ENCODE results near the gene RMRP. TPM values are rescaled to one million over a fixed set of nuclear protein-coding genes. Genes with fewer than 3 reads are reported as not detected.
"Not testable (repeated sequence)": the region's sequence is repeated elsewhere in the genome, so short reads cannot be mapped to it uniquely, and the experiment has no call there.

Gene RMRP
- total RNA-seq, 1 experiment from 2014 or later, result 6,436 TPM

GRCh38 chr9:35628389-35628991, 29.3 kb downstream of the RMRP start:
- DNase-seq (ENCODE audit: low read depth), result no peak
- in situ Hi-C loops (cut with HindIII; ENCODE audit: low pct_unique_long_range_greater_than_20kb, low sequenced_read_pairs), result no loop called here

GRCh38 chr9:35627575-35627974, 30.2 kb downstream of the RMRP start:
- in situ Hi-C loops (cut with HindIII; ENCODE audit: low pct_unique_long_range_greater_than_20kb, low sequenced_read_pairs), result no loop called here

GRCh38 chr9:35619800-35620158, 38.0 kb downstream of the RMRP start:
- in situ Hi-C loops (cut with HindIII; ENCODE audit: low pct_unique_long_range_greater_than_20kb, low sequenced_read_pairs), result no loop called here
- no peak for DNase-seq (ENCODE audit: low read depth)

More at GRCh38 chr9:35627575-35627974, 30.2 kb downstream of the RMRP start:
- DNase-seq (ENCODE audit: low read depth), result no peak

- DNase-seq (ENCODE audit: low read depth), result no peak
- in situ Hi-C loops (cut with HindIII; ENCODE audit: low pct_unique_long_range_greater_than_20kb, low sequenced_read_pairs), result no loop called here
These were observed 38.7 kb downstream of the RMRP start for GRCh38 chr9:35618854-35619799.

- no peak for DNase-seq (ENCODE audit: low read depth)
- in situ Hi-C loops (cut with HindIII; ENCODE audit: low pct_unique_long_range_greater_than_20kb, low sequenced_read_pairs), result no loop called here
These were observed 39.5 kb downstream of the RMRP start, which contains the start of gene CD72 for GRCh38 chr9:35618325-35618727. CD72 (minus strand) TSS chr9:35618413; CDS start chr9:35618303, 110 bp downstream.

- no peak for DNase-seq (ENCODE audit: low read depth)
- in situ Hi-C loops (cut with HindIII; ENCODE audit: low pct_unique_long_range_greater_than_20kb, low sequenced_read_pairs), result no loop called here
These were observed 40.3 kb downstream of the RMRP start for GRCh38 chr9:35617548-35617947.

- no peak for DNase-seq (ENCODE audit: low read depth)
- in situ Hi-C loops (cut with HindIII; ENCODE audit: low pct_unique_long_range_greater_than_20kb, low sequenced_read_pairs), result no loop called here
These were observed 40.9 kb downstream of the RMRP start for GRCh38 chr9:35616681-35617459.

GRCh38 chr9:35615981-35616680, 41.7 kb downstream of the RMRP start:
- in situ Hi-C loops (cut with HindIII; ENCODE audit: low pct_unique_long_range_greater_than_20kb, low sequenced_read_pairs), result no loop called here

GRCh38 chr9:35612843-35613242, 45.0 kb downstream of the RMRP start:
- in situ Hi-C loops (cut with HindIII; ENCODE audit: low pct_unique_long_range_greater_than_20kb, low sequenced_read_pairs), result no loop called here
- no peak for DNase-seq (ENCODE audit: low read depth)

More at GRCh38 chr9:35615981-35616680, 41.7 kb downstream of the RMRP start:
- DNase-seq (ENCODE audit: low read depth), result no peak

- in situ Hi-C loops (cut with HindIII; ENCODE audit: low pct_unique_long_range_greater_than_20kb, low sequenced_read_pairs); DNase-seq (ENCODE audit: low read depth): not testable (repeated sequence)
These were observed 45.8 kb downstream of the RMRP start for GRCh38 chr9:35612066-35612465.

GRCh38 chr9:35611230-35611797, 46.5 kb downstream of the RMRP start:
- in situ Hi-C loops (cut with HindIII; ENCODE audit: low pct_unique_long_range_greater_than_20kb, low sequenced_read_pairs), result no loop called here

GRCh38 chr9:35609820-35610163, 48.0 kb downstream of the RMRP start:
- in situ Hi-C loops (cut with HindIII; ENCODE audit: low pct_unique_long_range_greater_than_20kb, low sequenced_read_pairs), result no loop called here
- DNase-seq (ENCODE audit: low read depth), result no peak

More at GRCh38 chr9:35611230-35611797, 46.5 kb downstream of the RMRP start:
- DNase-seq (ENCODE audit: low read depth), result no peak

GRCh38 chr9:35609001-35609819, 48.6 kb downstream of the RMRP start:
- in situ Hi-C loops (cut with HindIII; ENCODE audit: low pct_unique_long_range_greater_than_20kb, low sequenced_read_pairs), result no loop called here
- no peak for DNase-seq (ENCODE audit: low read depth)

GRCh38 chr9:35608221-35608620, 49.6 kb downstream of the RMRP start:
- in situ Hi-C loops (cut with HindIII; ENCODE audit: low pct_unique_long_range_greater_than_20kb, low sequenced_read_pairs), result no loop called here
- DNase-seq (ENCODE audit: low read depth), result no peak
